Right lung (tissue), 10 donors: ENCODE measurements around the gene MPZL2. TPM values are rescaled to one million over a fixed set of nuclear protein-coding genes. Genes with fewer than 3 reads are reported as not detected.
"Not testable (repeated sequence)": the region's sequence is repeated elsewhere in the genome, so short reads cannot be mapped to it uniquely, and the experiment has no call there.

Experiments
- DNase-seq, 2 donors: peaks; one replicate each; pipeline ENCODE4 v3.0.0-alpha.2; 2013
- long read RNA-seq, 8 donors: transcript quantifications; one replicate each; lab custom pipeline, GENCODE V29; 2026
- polyA plus RNA-seq, 5 donors: library from polyadenylated mRNA; unstranded; fragments of 120-200 nt; gene quantifications; one replicate each; pipeline versions ENCODE4 v1.2.1 to v1.2.3, GENCODE V29; 2013; ENCODE audit warnings: inconsistent platforms in 1 of 5, low replicate concordance in 1 of 5; ENCODE audit not compliant: insufficient read length in 5 of 5, insufficient read depth in 1 of 5

MPZL2 gene
- 10 to 100 TPM; 53.8 to 83.6 (median 70.3) TPM for polyA plus RNA-seq
- long read RNA-seq, donor 1, transcript MPZL2-201 (6 exons, 2,620 nt) = major isoform, 13 of 24 reads
- long read RNA-seq, donor 1, partial matches to known transcripts = 0 of 24 reads
- long read RNA-seq, donor 1, other reads (novel, unspliced or antisense) = 0 of 24 reads
- long read RNA-seq, donor 2, transcript MPZL2-201 (6 exons, 2,620 nt) = major isoform, 6 of 11 reads
- long read RNA-seq, donor 2, partial matches to known transcripts = 0 of 11 reads
- long read RNA-seq, donor 2, other reads (novel, unspliced or antisense) = 0 of 11 reads
- long read RNA-seq, donor 3, transcript MPZL2-201 (6 exons, 2,620 nt) = major isoform, 10 of 12 reads
- long read RNA-seq, donor 3, partial matches to known transcripts = 0 of 12 reads
- long read RNA-seq, donor 3, other reads (novel, unspliced or antisense) = 0 of 12 reads
- long read RNA-seq, donor 4, partial matches to known transcripts = 0 of 9 reads
- long read RNA-seq, donor 4, other reads (novel, unspliced or antisense) = 0 of 9 reads
- long read RNA-seq, donor 5, transcript MPZL2-206 (4 exons, 1,531 nt) = minor isoform, 7 of 28 reads
- long read RNA-seq, donor 5, transcript MPZL2-201 (6 exons, 2,620 nt) = major isoform, 12 of 28 reads
- long read RNA-seq, donor 5, transcript MPZL2-202 (5 exons, 1,370 nt) = minor isoform, 5 of 28 reads
- long read RNA-seq, donor 5, partial matches to known transcripts = 0 of 28 reads
- long read RNA-seq, donor 5, other reads (novel, unspliced or antisense) = 0 of 28 reads
- long read RNA-seq, donor 6, transcript MPZL2-201 (6 exons, 2,620 nt) = major isoform, 16 of 27 reads
- long read RNA-seq, donor 6, partial matches to known transcripts = 0 of 27 reads
- long read RNA-seq, donor 6, other reads (novel, unspliced or antisense) = 0 of 27 reads
- long read RNA-seq, donor 7, transcript MPZL2-201 (6 exons, 2,620 nt) = major isoform, 8 of 12 reads
- long read RNA-seq, donor 7, partial matches to known transcripts = 0 of 12 reads
- long read RNA-seq, donor 7, other reads (novel, unspliced or antisense) = 0 of 12 reads
- long read RNA-seq, donor 8, transcript MPZL2-201 (6 exons, 2,620 nt) = major isoform, 5 of 8 reads
- long read RNA-seq, donor 8, partial matches to known transcripts = 0 of 8 reads
- long read RNA-seq, donor 8, other reads (novel, unspliced or antisense) = 0 of 8 reads

GRCh38 chr11:118263695-118264568, at the start of gene MPZL2:
TSS of gene MPZL2 (minus strand) at chr11:118264297. CDS start at chr11:118264153, 144 bp downstream.
- peak in 1 of 2 donors; percentile 43 for DNase-seq

- DNase-seq = no peak
Observed at GRCh38 chr11:118313242-118313641, 49.1 kb upstream of the MPZL2 start.

- no peak for DNase-seq
Observed at GRCh38 chr11:118312328-118312727, 48.2 kb upstream of the MPZL2 start.

GRCh38 chr11:118311518-118311917, 47.4 kb upstream of the MPZL2 start:
- no peak for DNase-seq

GRCh38 chr11:118310781-118311485, 46.8 kb upstream of the MPZL2 start:
- no peak for DNase-seq

- DNase-seq = no peak
Observed at GRCh38 chr11:118310271-118310670, 46.2 kb upstream of the MPZL2 start.

GRCh38 chr11:118308995-118309528, 45.0 kb upstream of the MPZL2 start:
- not testable (repeated sequence) for DNase-seq

GRCh38 chr11:118306556-118306955, 42.5 kb upstream of the MPZL2 start:
- no peak for DNase-seq

GRCh38 chr11:118305726-118306125, 41.6 kb upstream of the MPZL2 start:
- DNase-seq = no peak

GRCh38 chr11:118304568-118305248, 40.6 kb upstream of the MPZL2 start, which contains the start of gene CD3E:
TSS of gene CD3E (plus strand) at chr11:118304730. CDS start at chr11:118304953, 223 bp downstream.
- DNase-seq = no peak

GRCh38 chr11:118304227-118304567, 40.1 kb upstream of the MPZL2 start:
- DNase-seq = no peak

- DNase-seq = no peak
Observed at GRCh38 chr11:118301600-118302195, 37.6 kb upstream of the MPZL2 start.

- no peak for DNase-seq
Observed at GRCh38 chr11:118295815-118296454, 31.8 kb upstream of the MPZL2 start.

- no peak for DNase-seq
Observed at GRCh38 chr11:118295199-118295598, 31.1 kb upstream of the MPZL2 start.

GRCh38 chr11:118294053-118294452, 30.0 kb upstream of the MPZL2 start:
- no peak for DNase-seq

- no peak for DNase-seq
Observed at GRCh38 chr11:118291477-118292135, 27.5 kb upstream of the MPZL2 start.

GRCh38 chr11:118290923-118291322, 26.8 kb upstream of the MPZL2 start:
- DNase-seq = no peak

- no peak for DNase-seq
Observed at GRCh38 chr11:118289401-118289800, 25.3 kb upstream of the MPZL2 start.
